ENCODE measurements around the gene ADARB1.

Gene ADARB1

DNA sequence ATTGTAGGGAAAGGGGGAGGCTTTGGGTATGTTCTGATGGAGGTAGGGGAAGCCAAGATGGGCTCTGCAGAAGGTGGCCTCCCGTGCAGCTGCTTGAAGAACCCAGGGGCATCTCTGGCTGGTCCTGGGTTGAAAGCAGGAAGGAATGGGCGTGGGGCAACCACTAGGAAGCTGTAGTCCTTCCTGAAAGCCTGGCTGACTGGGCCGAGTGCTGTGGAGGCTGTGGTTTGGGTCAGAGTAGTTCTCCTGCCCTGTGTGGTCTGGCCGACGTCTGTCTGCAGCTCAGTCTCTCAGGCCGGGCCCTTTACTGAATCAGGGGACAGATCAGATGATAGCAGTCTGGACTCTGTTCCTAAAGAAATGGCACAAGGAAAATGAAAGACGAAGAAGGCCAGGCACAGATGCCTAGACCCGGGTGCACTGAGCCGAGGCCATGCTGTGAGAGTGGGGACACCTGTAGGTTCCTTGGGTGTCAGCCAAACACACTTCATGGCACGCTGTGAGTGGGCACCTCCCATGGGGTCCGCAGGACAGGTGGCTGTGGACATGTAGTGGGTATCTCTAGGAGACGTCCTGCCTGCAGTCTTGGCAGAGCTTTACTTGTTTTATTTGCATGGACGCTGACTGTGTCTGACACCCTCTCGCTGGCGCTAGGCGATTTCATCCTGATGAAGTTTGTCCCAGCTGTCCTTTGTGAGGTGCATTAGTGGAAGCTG, 126.4 kb downstream of the ADARB1 start:
- TF ChIP-seq SUZ12 (IDR thresholded peaks at IDR 0.05; ENCODE audit: extremely low read depth, insufficient read depth, insufficient read length) = no peak
- no peak for TF ChIP-seq ZNF274 (IDR thresholded peaks at IDR 0.05; ENCODE audit: low read depth, low read length)
- TF ChIP-seq YY1 (IDR thresholded peaks at IDR 0.05; ENCODE audit: insufficient read depth, insufficient read length) = no peak
- peaks cover 22% of the 10 kb centered on the region for H3K36me3 ChIP-seq (ENCODE audit: insufficient read depth, insufficient read length, low read length)
- H3K27me3 ChIP-seq (ENCODE audit: insufficient read depth, insufficient read length) = no peaks in the 10 kb centered on the region
- peaks cover 8% of the 10 kb centered on the region for H3K4me1 ChIP-seq (ENCODE audit: insufficient read depth, insufficient read length)
- DNase-seq (ENCODE audit: low read depth, low spot score) = no peak
- no peaks in the 10 kb centered on the region for H3K9me3 ChIP-seq (ENCODE audit: insufficient read depth, low read length)
- no peak overlapping the region for H3K9ac ChIP-seq (ENCODE audit: insufficient read length, low read depth)
- H3K4me3 ChIP-seq (ENCODE audit: insufficient read length, low read depth) = no peak overlapping the region

DNA sequence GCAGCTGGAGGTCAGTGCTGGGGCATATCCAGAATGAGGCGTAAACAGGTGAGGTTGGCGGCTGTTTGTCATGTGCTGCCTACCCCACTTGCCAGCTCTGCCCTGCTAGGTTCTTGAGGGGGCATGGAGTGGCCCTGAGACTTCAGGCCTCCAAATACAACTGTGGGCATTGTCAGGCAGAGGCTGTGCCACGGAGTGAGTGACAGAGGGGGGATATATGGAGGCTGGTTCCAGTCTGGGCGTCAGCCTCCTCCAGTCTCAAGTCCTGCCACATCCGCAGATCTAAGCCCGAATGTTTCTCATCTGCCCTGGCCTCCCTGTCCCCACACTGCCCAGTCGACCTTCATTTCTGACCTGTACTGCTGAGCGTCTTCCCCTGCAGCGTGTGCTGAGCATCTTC, 128.0 kb downstream of the ADARB1 start:
- H3K4me3 ChIP-seq (ENCODE audit: insufficient read length, low read depth) = no peak overlapping the region
- peaks cover 23% of the 10 kb centered on the region for H3K36me3 ChIP-seq (ENCODE audit: insufficient read depth, insufficient read length, low read length)
- TF ChIP-seq SUZ12 (IDR thresholded peaks at IDR 0.05; ENCODE audit: extremely low read depth, insufficient read depth, insufficient read length) = no peak
- no peak for TF ChIP-seq YY1 (IDR thresholded peaks at IDR 0.05; ENCODE audit: insufficient read depth, insufficient read length)
- TF ChIP-seq ZNF274 (IDR thresholded peaks at IDR 0.05; ENCODE audit: low read depth, low read length) = no peak
- H3K9ac ChIP-seq (ENCODE audit: insufficient read length, low read depth) = no peak overlapping the region
- no peak for DNase-seq (ENCODE audit: low read depth, low spot score)
- H3K27me3 ChIP-seq (ENCODE audit: insufficient read depth, insufficient read length) = no peaks in the 10 kb centered on the region
- peaks cover 8% of the 10 kb centered on the region for H3K4me1 ChIP-seq (ENCODE audit: insufficient read depth, insufficient read length)
- no peaks in the 10 kb centered on the region for H3K9me3 ChIP-seq (ENCODE audit: insufficient read depth, low read length)

DNA sequence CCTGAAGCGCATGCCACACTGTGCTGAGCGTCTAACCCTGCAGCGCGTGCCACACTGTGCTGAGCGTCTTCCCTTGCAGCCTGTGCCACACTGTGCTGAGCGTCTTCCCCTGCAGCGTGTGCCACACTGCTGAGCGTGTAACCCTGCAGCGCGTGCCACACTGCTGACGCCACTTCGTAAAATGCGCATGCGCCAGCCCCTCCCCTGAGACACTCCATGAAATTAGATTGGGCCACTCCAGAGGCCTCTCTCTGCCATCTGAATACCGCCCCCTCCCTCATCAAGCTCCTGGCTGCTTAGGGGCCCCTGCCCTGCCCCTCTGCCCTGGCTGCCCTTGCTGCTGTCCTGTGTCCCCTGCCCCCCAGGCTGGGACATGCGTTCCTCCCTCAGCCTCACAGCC, 128.5 kb downstream of the ADARB1 start:
- peaks cover 25% of the 10 kb centered on the region for H3K36me3 ChIP-seq (ENCODE audit: insufficient read depth, insufficient read length, low read length)
- no peaks in the 10 kb centered on the region for H3K9me3 ChIP-seq (ENCODE audit: insufficient read depth, low read length)
- H3K4me1 ChIP-seq (ENCODE audit: insufficient read depth, insufficient read length) = peaks cover 8% of the 10 kb centered on the region
- no peak for DNase-seq (ENCODE audit: low read depth, low spot score)
- H3K4me3 ChIP-seq (ENCODE audit: insufficient read length, low read depth) = no peak overlapping the region
- no peaks in the 10 kb centered on the region for H3K27me3 ChIP-seq (ENCODE audit: insufficient read depth, insufficient read length)
- H3K9ac ChIP-seq (ENCODE audit: insufficient read length, low read depth) = no peak overlapping the region
- TF ChIP-seq YY1 (IDR thresholded peaks at IDR 0.05; ENCODE audit: insufficient read depth, insufficient read length) = no peak
- no peak for TF ChIP-seq SUZ12 (IDR thresholded peaks at IDR 0.05; ENCODE audit: extremely low read depth, insufficient read depth, insufficient read length)
- TF ChIP-seq ZNF274 (IDR thresholded peaks at IDR 0.05; ENCODE audit: low read depth, low read length) = no peak

DNA sequence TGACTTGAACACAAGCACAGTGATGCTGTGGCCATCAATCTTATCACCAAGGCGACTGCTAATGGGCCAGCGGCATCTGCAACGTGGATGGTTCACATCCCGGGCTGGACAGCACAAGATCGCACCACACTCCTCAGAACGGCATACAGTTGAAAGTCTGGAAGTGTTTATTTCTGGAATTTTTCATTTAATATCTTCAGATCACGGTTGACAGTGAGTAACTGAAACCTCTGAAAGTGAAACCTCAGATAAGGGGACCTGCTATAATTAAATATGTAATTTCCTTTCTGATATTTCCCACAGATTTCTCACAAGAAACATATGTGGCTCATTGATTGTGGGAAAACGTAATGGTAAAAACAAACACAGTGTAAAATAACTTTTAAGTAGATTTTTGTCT, 129.6 kb downstream of the ADARB1 start:
- DNase-seq (ENCODE audit: low read depth, low spot score) = no peak
- Histone ChIP-seq H3K9ac (ENCODE audit: insufficient read length, low read depth) (no peak overlapping the region), H3K27me3 (ENCODE audit: insufficient read depth, insufficient read length) (no peaks in the 10 kb centered on the region), H3K36me3 (ENCODE audit: insufficient read depth, insufficient read length, low read length) (peaks cover 24% of the 10 kb centered on the region), H3K4me3 (ENCODE audit: insufficient read length, low read depth) (no peak overlapping the region), H3K4me1 (ENCODE audit: insufficient read depth, insufficient read length) (peaks cover 12% of the 10 kb centered on the region), H3K9me3 (ENCODE audit: insufficient read depth, low read length) (no peaks in the 10 kb centered on the region)
- TF ChIP-seq YY1 (IDR thresholded peaks at IDR 0.05; ENCODE audit: insufficient read depth, insufficient read length) (no peak), SUZ12 (IDR thresholded peaks at IDR 0.05; ENCODE audit: extremely low read depth, insufficient read depth, insufficient read length) (no peak), ZNF274 (IDR thresholded peaks at IDR 0.05; ENCODE audit: low read depth, low read length) (no peak)

DNA sequence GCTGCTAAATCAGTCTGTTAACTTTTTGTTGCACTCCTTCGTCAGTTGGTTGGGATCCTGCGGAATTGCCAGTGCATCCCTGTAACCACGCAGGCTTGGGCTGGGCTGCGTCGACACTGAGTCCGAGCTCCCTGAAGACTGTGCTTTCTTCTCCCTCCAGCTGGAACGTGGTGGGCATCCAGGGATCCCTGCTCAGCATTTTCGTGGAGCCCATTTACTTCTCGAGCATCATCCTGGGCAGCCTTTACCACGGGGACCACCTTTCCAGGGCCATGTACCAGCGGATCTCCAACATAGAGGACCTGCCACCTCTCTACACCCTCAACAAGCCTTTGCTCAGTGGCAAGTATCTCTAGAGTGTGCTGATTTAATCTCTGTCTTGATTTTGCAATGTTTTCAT, 130.0 kb downstream of the ADARB1 start:
- Histone ChIP-seq H3K36me3 (ENCODE audit: insufficient read depth, insufficient read length, low read length) (peaks cover 20% of the 10 kb centered on the region), H3K4me3 (ENCODE audit: insufficient read length, low read depth) (no peak overlapping the region), H3K27me3 (ENCODE audit: insufficient read depth, insufficient read length) (no peaks in the 10 kb centered on the region), H3K9ac (ENCODE audit: insufficient read length, low read depth) (no peak overlapping the region), H3K4me1 (ENCODE audit: insufficient read depth, insufficient read length) (peaks cover 12% of the 10 kb centered on the region), H3K9me3 (ENCODE audit: insufficient read depth, low read length) (no peaks in the 10 kb centered on the region)
- no peak for DNase-seq (ENCODE audit: low read depth, low spot score)
- no peak for TF ChIP-seq ZNF274 (IDR thresholded peaks at IDR 0.05; ENCODE audit: low read depth, low read length)
- TF ChIP-seq YY1 (IDR thresholded peaks at IDR 0.05; ENCODE audit: insufficient read depth, insufficient read length) = no peak
- no peak for TF ChIP-seq SUZ12 (IDR thresholded peaks at IDR 0.05; ENCODE audit: extremely low read depth, insufficient read depth, insufficient read length)

DNA sequence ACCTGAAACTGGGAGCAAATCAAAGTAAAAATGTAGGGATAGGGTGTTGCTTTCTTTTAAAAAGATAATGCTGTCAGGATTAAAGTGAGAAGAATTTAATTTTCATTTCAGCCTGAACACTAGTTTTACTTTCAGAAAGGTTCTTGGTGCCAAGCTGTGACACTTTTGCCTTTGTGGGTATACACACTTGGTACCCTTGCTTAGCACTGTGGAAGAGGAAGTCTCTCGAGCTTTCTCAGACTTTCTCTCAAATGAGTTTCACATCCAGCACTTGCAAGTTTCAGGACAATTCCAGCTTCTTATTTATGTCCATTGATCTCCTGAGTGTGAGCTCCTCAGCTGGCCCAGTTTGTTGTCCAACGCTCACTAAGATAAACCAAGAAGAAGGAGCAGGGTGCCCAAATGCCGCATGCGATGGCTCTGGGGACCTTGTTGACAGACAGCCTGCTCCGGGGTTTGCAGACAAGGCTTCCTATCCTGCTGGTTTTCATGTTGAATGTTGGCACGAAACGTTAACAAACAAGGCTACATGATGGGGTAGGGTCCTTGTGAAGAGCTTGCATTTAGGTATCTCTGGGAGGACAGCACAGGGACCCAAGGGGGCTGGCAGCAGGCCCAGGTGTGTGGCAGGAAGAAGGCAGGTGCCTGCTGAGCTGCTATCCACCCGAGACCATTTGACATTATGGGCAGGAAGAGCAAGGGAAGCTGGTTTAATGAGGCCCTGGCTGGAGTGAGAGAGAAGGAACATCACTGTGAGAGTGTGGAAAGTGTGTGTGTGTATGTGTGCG, 133.7 kb downstream of the ADARB1 start:
- TF ChIP-seq YY1 (IDR thresholded peaks at IDR 0.05; ENCODE audit: insufficient read depth, insufficient read length) (no peak), SUZ12 (IDR thresholded peaks at IDR 0.05; ENCODE audit: extremely low read depth, insufficient read depth, insufficient read length) (no peak), ZNF274 (IDR thresholded peaks at IDR 0.05; ENCODE audit: low read depth, low read length) (no peak)
- DNase-seq (ENCODE audit: low read depth, low spot score) = no peak
- Histone ChIP-seq H3K36me3 (ENCODE audit: insufficient read depth, insufficient read length, low read length) (peaks cover 32% of the 10 kb centered on the region), H3K9ac (ENCODE audit: insufficient read length, low read depth) (no peak overlapping the region), H3K9me3 (ENCODE audit: insufficient read depth, low read length) (no peaks in the 10 kb centered on the region), H3K27me3 (ENCODE audit: insufficient read depth, insufficient read length) (no peaks in the 10 kb centered on the region), H3K4me1 (ENCODE audit: insufficient read depth, insufficient read length) (peaks cover 8% of the 10 kb centered on the region), H3K4me3 (ENCODE audit: insufficient read length, low read depth) (no peak overlapping the region)

DNA sequence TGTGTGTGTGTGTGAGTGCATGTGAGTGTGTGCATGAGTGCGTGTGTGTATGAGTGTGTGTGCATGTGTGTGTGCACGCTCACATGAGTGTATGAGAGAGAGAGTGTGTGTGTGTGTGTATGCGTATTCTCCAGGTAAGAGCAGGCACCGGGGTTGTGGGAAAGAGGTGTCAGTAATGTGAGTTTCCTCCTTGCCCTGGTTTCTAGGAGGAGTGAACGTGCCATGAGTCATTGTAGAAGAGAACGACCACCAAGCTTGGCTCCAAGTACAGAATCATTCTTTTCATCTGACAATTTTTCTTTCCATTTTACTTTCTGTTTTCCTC, 134.2 kb downstream of the ADARB1 start:
- no peak for DNase-seq (ENCODE audit: low read depth, low spot score)
- peaks cover 32% of the 10 kb centered on the region for H3K36me3 ChIP-seq (ENCODE audit: insufficient read depth, insufficient read length, low read length)
- no peak overlapping the region for H3K9ac ChIP-seq (ENCODE audit: insufficient read length, low read depth)
- no peaks in the 10 kb centered on the region for H3K27me3 ChIP-seq (ENCODE audit: insufficient read depth, insufficient read length)
- peaks cover 8% of the 10 kb centered on the region for H3K4me1 ChIP-seq (ENCODE audit: insufficient read depth, insufficient read length)
- H3K4me3 ChIP-seq (ENCODE audit: insufficient read length, low read depth) = no peak overlapping the region
- H3K9me3 ChIP-seq (ENCODE audit: insufficient read depth, low read length) = no peaks in the 10 kb centered on the region
- TF ChIP-seq SUZ12 (IDR thresholded peaks at IDR 0.05; ENCODE audit: extremely low read depth, insufficient read depth, insufficient read length) = no peak
- TF ChIP-seq ZNF274 (IDR thresholded peaks at IDR 0.05; ENCODE audit: low read depth, low read length) = no peak
- no peak for TF ChIP-seq YY1 (IDR thresholded peaks at IDR 0.05; ENCODE audit: insufficient read depth, insufficient read length)

Measured in NT2/D1 (cell line).